ENCODE results near the gene RAET1G.
"Not testable (repeated sequence)": the region's sequence is repeated elsewhere in the genome, so short reads cannot be mapped to it uniquely, and the experiment has no call there.

RAET1G gene

DNA sequence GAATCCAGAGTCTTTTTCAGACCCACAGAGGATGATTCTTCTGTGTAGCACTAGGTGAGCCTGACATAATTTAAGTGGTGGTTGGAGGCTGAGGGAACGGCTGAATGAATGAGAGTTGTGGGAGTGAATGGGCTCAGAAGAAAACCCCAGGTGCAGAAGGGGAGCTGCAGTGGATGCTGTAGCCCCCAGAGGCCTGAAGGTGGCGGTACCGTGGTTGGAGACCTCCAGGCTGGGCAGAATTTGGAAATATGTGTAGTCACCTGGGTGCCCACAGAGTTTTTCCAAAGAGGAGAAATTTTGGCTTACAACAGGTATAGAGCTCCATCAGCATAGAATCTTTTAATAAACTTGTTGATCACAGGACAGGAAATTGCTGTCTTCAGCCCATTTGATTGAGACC, 6.5 kb upstream of the RAET1G start:
- Mint-ChIP-seq H3K27ac (no peak overlapping the region), H3K4me1 (peaks cover 18% of the 10 kb centered on the region), H3K4me3 (no peak overlapping the region), H3K27me3 (peaks cover 94% of the 10 kb centered on the region), H3K9me3 (no peaks in the 10 kb centered on the region), H3K36me3 (no peaks in the 10 kb centered on the region)
- ATAC-seq, result no peak

DNA sequence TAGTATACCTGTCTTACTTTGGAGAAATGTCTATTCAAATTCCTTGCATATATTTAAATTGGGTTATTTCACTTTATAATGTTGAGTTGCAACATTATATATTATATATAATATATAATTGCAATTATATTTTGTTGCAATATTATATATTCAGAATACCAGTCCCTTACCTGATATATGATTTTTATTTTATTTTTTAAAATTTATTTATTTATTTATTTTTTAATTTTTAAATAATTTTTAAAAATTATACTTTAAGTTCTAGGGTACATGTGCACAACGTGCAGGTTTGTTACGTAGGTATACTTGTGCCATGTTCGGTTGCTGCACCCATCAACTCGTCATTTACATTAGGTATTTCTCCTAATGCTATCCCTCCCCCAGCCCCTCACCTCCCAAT, 4.1 kb upstream of the RAET1G start:
- peaks cover 33% of the 10 kb centered on the region for H3K4me1 Mint-ChIP-seq
- H3K36me3 Mint-ChIP-seq, ATAC-seq, H3K4me3 Mint-ChIP-seq, H3K9me3 Mint-ChIP-seq, H3K27ac Mint-ChIP-seq: not testable (repeated sequence)
- H3K27me3 Mint-ChIP-seq, result peaks cover 98% of the 10 kb centered on the region

DNA sequence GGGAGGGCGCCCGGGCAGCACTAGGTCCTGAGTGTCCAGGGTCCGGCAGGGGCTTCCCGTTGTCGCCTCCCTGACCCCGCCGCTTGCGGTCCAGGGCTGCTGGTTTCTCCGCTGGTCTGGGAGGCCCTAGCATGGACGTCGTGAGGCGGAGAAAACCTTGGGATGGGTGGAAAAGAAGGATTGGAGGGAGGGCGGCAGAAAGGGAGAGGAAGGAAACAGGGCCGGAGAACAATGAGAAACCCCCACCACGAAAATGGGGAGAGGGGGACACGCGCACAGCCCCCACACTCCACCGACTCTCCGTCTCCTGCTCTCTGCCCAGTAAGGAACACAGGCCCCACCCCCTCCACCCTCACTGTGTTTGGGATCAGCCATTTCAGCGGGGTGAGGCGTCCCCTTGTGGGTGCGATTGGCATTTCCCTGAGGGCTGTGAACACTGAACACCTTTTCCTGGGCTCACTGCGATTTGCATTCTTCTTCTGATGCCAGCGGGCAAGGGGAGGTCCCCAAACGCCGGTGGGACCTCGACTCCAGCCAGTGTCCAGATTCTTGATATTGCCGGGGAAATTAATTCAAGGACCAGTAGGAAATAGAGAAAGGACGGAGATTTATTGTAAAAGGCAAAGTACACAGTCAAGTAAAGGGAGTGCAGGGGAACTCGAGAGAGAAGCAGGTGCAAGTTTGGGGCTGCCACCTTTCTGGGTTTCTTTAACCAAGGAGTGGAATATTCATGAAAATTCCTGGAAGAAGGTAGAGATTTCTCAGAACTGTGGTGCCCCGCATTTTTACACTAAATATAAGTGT, 3.3 kb upstream of the RAET1G start:
- Mint-ChIP-seq H3K27me3 (peaks cover 98% of the 10 kb centered on the region), H3K9me3 (no peaks in the 10 kb centered on the region), H3K4me1 (peaks cover 35% of the 10 kb centered on the region), H3K4me3 (peak overlapping the region; percentile 57), H3K36me3 (no peaks in the 10 kb centered on the region), H3K27ac (no peak overlapping the region)
- peak; percentile 82 for ATAC-seq

- no peak overlapping the region for H3K27ac Mint-ChIP-seq
- ATAC-seq, result no peak
- H3K4me3 Mint-ChIP-seq, result peak overlapping the region; percentile 57
- peaks cover 98% of the 10 kb centered on the region for H3K27me3 Mint-ChIP-seq
- no peaks in the 10 kb centered on the region for H3K9me3 Mint-ChIP-seq
- H3K4me1 Mint-ChIP-seq, result peaks cover 35% of the 10 kb centered on the region
- no peaks in the 10 kb centered on the region for H3K36me3 Mint-ChIP-seq
Measured at GRCh38 chr6:149925253-149925973, 2.5 kb upstream of the RAET1G start.

DNA sequence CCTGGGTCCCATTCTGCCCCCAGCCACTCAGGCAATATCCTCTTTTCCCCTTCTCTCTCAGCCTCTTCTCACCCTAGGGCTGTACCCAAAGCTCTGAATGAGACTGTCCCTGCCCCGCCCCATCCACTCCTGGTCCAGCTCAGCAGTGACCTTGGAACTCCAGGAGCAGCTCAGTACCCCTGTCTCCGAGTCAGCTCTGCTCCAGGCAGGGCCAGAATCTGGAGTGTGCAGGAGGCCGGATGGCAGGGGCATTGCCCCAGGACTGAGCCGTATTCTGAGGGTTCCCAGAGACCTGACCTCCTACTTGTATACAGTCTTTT, 2.0 kb upstream of the RAET1G start:
- Mint-ChIP-seq H3K9me3 (no peaks in the 10 kb centered on the region), H3K27ac (no peak overlapping the region), H3K36me3 (no peaks in the 10 kb centered on the region), H3K4me3 (no peak overlapping the region), H3K4me1 (peaks cover 35% of the 10 kb centered on the region), H3K27me3 (peaks cover 98% of the 10 kb centered on the region)
- no peak for ATAC-seq

DNA sequence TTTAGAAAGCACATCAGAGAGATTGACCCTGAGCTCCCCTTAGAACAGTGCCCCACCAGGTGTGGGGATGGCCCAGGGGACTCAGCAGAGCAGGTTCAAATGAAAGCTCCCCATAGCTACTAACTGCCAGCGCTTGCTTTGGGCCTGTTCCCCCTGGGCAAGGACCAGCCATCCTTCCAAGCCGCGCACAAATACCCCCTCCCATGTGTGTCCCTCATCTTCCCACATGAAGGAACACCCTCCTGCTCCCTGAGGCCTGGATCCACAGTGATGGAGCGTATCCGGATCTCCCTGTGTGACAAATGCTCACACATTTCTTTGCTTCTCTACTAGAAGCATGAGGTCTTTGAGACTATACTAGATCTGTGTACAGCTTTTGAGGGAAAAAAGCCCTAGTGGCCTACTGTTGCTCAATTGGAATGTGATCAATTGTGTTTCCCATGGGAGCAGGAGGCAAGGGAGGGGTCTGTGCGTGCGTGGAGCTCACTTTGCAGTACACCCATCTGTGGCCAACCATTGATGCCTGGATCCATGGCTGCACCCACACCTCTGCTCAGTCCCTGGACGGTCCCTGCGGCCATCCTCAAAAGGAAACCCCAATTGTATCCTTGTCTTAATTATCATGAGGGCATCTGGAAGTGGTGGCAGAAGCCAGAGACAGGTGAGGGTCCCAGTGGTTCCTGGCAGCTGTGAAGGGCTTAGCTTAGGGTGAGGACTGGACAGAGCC, 1.4 kb upstream of the RAET1G start:
- peaks cover 93% of the 10 kb centered on the region for H3K27me3 Mint-ChIP-seq
- no peak overlapping the region for H3K4me3 Mint-ChIP-seq
- H3K4me1 Mint-ChIP-seq, result peaks cover 40% of the 10 kb centered on the region
- no peaks in the 10 kb centered on the region for H3K9me3 Mint-ChIP-seq
- H3K36me3 Mint-ChIP-seq, result no peaks in the 10 kb centered on the region
- no peak for ATAC-seq
- no peak overlapping the region for H3K27ac Mint-ChIP-seq

DNA sequence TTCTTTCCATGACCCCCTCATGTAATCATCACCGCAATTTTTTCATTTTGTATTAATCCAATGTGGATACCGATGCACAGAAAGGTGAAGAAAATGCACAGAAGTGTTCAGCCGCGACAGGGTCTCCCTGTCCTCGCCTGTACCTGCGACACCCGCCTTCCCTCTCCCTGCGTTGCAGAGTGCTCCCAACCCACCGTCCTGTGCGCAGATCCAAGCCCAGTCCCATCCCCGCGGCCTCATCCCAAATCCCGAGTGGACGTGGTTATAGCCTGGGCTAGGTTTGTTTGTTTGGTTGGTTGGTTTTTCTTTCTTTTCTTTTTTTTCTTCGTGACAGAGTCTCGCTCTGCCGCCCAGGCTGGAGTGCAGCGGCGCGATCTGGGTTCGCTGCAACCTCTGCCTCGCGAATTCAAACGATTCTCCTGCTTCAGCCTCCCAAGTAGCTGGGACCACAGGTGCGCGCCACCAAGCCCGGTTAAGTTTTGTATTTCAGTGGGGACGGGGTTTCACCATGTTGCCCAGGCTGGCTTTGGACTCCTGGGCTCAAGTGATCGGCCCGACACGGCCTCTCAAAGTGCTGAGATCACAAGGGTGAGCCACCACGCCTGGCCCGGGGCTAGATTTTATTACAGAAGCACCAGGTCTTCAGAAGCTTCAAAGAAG, 536 bp upstream of the RAET1G start:
- Mint-ChIP-seq H3K27me3 (peaks cover 84% of the 10 kb centered on the region), H3K36me3 (no peaks in the 10 kb centered on the region), H3K9me3 (no peaks in the 10 kb centered on the region), H3K4me3 (peak overlapping the region; percentile 78), H3K27ac (no peak overlapping the region), H3K4me1 (peaks cover 45% of the 10 kb centered on the region)
- ATAC-seq, result no peak

- peak overlapping the region; percentile 40 for H3K4me3 Mint-ChIP-seq
- H3K36me3 Mint-ChIP-seq, H3K9me3 Mint-ChIP-seq, ATAC-seq, H3K27ac Mint-ChIP-seq: not testable (repeated sequence)
- H3K4me1 Mint-ChIP-seq, result peaks cover 55% of the 10 kb centered on the region
- peaks cover 70% of the 10 kb centered on the region for H3K27me3 Mint-ChIP-seq
Measured at GRCh38 chr6:149922091-149922490, 830 bp downstream of the RAET1G start.

- Mint-ChIP-seq H3K4me3 (no peak overlapping the region), H3K4me1 (peaks cover 52% of the 10 kb centered on the region), H3K9me3 (no peaks in the 10 kb centered on the region), H3K27ac (no peak overlapping the region), H3K36me3 (no peaks in the 10 kb centered on the region), H3K27me3 (peaks cover 65% of the 10 kb centered on the region)
- ATAC-seq, result no peak
Measured at GRCh38 chr6:149921361-149921760, 1.6 kb downstream of the RAET1G start.

- no peak overlapping the region for H3K4me3 Mint-ChIP-seq
- H3K27me3 Mint-ChIP-seq, result peaks cover 49% of the 10 kb centered on the region
- ATAC-seq, result no peak
- peaks cover 40% of the 10 kb centered on the region for H3K4me1 Mint-ChIP-seq
- H3K9me3 Mint-ChIP-seq, result no peaks in the 10 kb centered on the region
- no peak overlapping the region for H3K27ac Mint-ChIP-seq
- H3K36me3 Mint-ChIP-seq, result no peaks in the 10 kb centered on the region
Measured at GRCh38 chr6:149919834-149920225, 3.1 kb downstream of the RAET1G start.

GRCh38 chr6:149919126-149919833, 3.6 kb downstream of the RAET1G start:
- H3K4me1 Mint-ChIP-seq, result peaks cover 40% of the 10 kb centered on the region
- H3K27ac Mint-ChIP-seq, H3K36me3 Mint-ChIP-seq, H3K4me3 Mint-ChIP-seq, H3K9me3 Mint-ChIP-seq: not testable (repeated sequence)
- ATAC-seq, result peak; percentile 86
- H3K27me3 Mint-ChIP-seq, result peaks cover 44% of the 10 kb centered on the region

DNA sequence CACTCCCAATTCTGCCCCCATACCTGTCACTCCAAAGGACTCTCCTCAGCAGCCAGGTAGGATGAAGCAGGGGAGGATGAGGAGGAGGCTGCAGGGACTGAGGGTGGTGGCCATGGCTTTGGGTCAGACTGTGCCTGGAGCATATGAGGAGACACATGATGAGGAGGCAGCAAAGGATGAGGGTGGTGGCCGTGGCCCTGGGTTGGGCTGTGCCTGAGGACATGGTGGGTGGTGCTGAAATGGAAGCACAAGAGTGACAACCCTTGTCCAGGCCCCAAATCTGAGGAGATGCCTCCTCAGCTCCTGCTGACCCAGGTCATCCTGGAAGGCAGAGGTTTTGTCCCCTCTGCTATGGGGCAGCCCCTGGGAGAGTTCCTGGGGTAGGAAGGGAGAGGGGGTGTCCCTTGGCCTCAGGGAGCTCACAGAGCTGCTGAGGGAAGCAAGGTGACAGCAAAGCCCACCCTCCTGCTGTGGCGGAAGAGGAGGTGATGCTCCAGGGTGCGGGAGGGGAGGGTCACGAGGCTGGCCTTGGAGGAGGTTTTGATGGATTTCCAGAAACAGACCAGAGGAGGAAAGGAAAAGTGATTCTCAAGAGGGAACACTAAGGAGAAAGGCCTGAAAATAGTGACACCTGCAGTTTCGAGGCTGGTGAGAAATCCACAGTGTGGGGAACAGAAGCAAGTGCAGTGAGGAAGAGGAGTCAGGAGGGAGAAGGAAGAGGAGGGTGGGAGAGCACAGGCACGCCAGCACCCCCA, 4.6 kb downstream of the RAET1G start:
- H3K4me3 Mint-ChIP-seq, result no peak overlapping the region
- no peaks in the 10 kb centered on the region for H3K9me3 Mint-ChIP-seq
- H3K4me1 Mint-ChIP-seq, result peaks cover 35% of the 10 kb centered on the region
- H3K27me3 Mint-ChIP-seq, result peaks cover 35% of the 10 kb centered on the region
- no peak for ATAC-seq
- no peaks in the 10 kb centered on the region for H3K36me3 Mint-ChIP-seq
- no peak overlapping the region for H3K27ac Mint-ChIP-seq

DNA sequence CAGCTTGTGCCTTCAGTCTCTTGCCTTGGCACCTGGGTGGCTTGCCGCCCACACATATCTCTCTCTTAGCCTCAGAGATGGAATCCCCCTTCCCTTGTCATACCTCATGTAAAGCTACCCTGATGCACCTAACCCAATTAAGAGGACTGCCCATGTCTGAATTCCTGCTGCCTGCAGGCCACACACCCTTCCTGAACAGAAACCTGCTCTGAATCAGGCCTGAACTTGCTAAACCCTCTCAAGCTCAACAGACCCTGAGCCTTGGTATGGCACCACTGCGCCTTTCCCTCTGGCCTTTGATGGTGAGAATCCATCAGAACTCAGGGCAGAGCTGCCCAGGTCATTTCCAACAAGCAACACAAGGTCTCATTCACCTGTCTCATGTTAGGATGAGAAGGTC, 5.2 kb downstream of the RAET1G start:
- Mint-ChIP-seq H3K36me3 (no peaks in the 10 kb centered on the region), H3K4me3 (no peak overlapping the region), H3K27ac (no peak overlapping the region), H3K4me1 (peaks cover 28% of the 10 kb centered on the region), H3K9me3 (no peaks in the 10 kb centered on the region), H3K27me3 (peaks cover 35% of the 10 kb centered on the region)
- ATAC-seq, result no peak
